ENCODE measurements around the gene GABRD. TPM values are rescaled to one million over a fixed set of nuclear protein-coding genes. Genes with fewer than 3 reads are reported as not detected.

Gene GABRD
- total and polyA plus RNA-seq, 2 of the 13 experiments (the other 11 are each of a cell fraction or from before 2014, with no cell fraction given) = not detected

DNA sequence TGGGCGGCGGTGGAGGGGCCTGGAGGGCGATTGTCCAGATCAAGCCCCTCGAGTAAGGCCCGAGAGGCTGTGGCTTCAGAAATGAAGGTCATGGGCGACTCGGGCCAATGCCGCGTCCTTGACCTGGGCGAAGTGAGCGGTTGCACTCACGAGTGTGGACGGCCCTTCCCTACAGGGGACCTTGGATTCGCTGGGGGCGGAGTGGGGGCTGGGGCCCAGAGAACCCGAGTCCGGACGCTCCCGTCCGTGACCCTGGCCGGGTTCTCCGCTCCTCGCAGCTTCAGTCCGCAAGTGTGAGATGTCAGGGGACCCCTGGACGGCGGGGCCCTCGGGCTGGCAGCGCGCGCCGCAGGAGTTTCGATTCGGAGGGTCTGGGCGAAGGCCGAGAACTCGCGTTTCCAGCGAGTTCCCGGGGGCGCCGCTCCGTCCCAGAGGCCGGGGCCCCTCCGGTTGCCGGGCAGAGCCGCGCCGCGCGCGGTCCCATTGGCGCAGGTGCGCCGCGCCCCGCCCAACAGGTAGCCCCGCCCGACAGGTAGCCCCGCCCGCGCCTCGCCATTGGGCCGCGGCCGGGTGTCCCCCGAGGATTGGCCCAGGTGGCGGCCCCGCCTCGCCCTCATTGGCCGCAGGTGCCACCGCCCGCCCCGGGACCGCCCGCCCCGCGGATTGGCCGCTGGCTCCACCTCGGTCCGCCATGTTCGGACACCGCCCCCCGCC, 30.7 kb downstream of the GABRD start, which contains the start of gene PRKCZ (continued):
- TF ChIP-seq, protein P1, sequence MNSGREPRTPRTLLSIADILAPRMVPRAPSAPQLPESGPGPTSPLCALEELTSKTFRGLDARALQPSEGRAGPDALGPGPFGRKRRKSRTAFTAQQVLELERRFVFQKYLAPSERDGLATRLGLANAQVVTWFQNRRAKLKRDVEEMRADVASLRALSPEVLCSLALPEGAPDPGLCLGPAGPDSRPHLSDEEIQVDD (CRISPR knock-in tag; IDR thresholded peaks at IDR 0.05; ENCODE audit: borderline replicate concordance) = no peak
- TF ChIP-seq ELF4 (CRISPR knock-in tag; IDR thresholded peaks at IDR 0.05; ENCODE audit: borderline replicate concordance) (no peak), ETV5 (CRISPR knock-in tag; IDR thresholded peaks at IDR 0.05; ENCODE audit: borderline replicate concordance) (no peak; the same call in 1 of the 2 replicates), ZNF703 (CRISPR knock-in tag; IDR thresholded peaks at IDR 0.05; ENCODE audit: borderline replicate concordance) (no peak), RNF2 (conservative IDR thresholded peaks at IDR 0.05; ENCODE audit: low read depth) (0 out of 2 replicates have a peak, but pooled peaks have one; percentile 8), DNMT1 (CRISPR knock-in tag; IDR thresholded peaks at IDR 0.05) (no peak), ZNF619 (CRISPR knock-in tag; IDR thresholded peaks at IDR 0.05) (no peak; the same call in 1 of the 2 replicates), SNRNP70 (IDR thresholded peaks at IDR 0.05; ENCODE audit: low read depth, low read length) (no peak), TSC22D2 (CRISPR knock-in tag; IDR thresholded peaks at IDR 0.05; ENCODE audit: borderline replicate concordance) (0 out of 2 replicates have a peak, but pooled peaks have one; percentile 53), ELF1 (CRISPR knock-in tag; IDR thresholded peaks at IDR 0.05) (no peak), ZSCAN22 (CRISPR knock-in tag; IDR thresholded peaks at IDR 0.05) (no peak), NKX3-1 (CRISPR knock-in tag; IDR thresholded peaks at IDR 0.05) (peak; percentile 17; the same call in 1 of the 2 replicates), SAFB2 (CRISPR knock-in tag; IDR thresholded peaks at IDR 0.05; ENCODE audit: borderline replicate concordance, low read depth) (no peak; the same call in 1 of the 2 replicates), THYN1 (CRISPR knock-in tag; IDR thresholded peaks at IDR 0.05; ENCODE audit: borderline replicate concordance, low read depth) (no peak), ZNF546 (CRISPR knock-in tag; conservative IDR thresholded peaks at IDR 0.05) (no peak; the same call in none of the 2 replicates), REPIN1 (CRISPR knock-in tag; IDR thresholded peaks at IDR 0.05; ENCODE audit: borderline replicate concordance, low read depth) (no peak; the same call in 1 of the 2 replicates), SMC3 (IDR thresholded peaks at IDR 0.05; ENCODE audit: low read length) (no peak), BCL6 (CRISPR knock-in tag; IDR thresholded peaks at IDR 0.05) (peak; percentile 73), ASH2L (IDR thresholded peaks at IDR 0.05; ENCODE audit: insufficient read length, low read depth, low read length) (peak; percentile 78)
- TF ChIP-seq, protein P2, sequence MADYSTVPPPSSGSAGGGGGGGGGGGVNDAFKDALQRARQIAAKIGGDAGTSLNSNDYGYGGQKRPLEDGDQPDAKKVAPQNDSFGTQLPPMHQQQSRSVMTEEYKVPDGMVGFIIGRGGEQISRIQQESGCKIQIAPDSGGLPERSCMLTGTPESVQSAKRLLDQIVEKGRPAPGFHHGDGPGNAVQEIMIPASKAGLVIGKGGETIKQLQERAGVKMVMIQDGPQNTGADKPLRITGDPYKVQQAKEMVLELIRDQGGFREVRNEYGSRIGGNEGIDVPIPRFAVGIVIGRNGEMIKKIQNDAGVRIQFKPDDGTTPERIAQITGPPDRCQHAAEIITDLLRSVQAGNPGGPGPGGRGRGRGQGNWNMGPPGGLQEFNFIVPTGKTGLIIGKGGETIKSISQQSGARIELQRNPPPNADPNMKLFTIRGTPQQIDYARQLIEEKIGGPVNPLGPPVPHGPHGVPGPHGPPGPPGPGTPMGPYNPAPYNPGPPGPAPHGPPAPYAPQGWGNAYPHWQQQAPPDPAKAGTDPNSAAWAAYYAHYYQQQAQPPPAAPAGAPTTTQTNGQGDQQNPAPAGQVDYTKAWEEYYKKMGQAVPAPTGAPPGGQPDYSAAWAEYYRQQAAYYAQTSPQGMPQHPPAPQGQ (CRISPR knock-in tag; IDR thresholded peaks at IDR 0.05; ENCODE audit: borderline replicate concordance) = 0 out of 2 replicates have a peak, but pooled peaks have one; percentile 60
- TF ChIP-seq, protein P3, sequence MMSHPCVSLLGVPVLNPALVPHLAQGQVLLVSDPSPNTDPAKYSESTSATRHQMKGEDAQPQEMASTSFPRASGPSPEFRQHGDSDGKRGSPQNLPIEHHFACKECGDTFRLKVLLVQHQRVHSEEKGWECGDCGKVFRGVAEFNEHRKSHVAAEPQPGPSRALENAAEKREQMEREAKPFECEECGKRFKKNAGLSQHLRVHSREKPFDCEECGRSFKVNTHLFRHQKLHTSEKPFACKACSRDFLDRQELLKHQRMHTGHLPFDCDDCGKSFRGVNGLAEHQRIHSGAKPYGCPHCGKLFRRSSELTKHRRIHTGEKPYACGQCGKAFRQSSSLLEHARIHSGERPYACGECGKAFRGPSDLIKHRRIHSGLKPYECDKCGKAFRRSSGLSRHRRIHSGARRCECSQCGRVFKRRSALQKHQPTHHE (CRISPR knock-in tag; IDR thresholded peaks at IDR 0.05; ENCODE audit: borderline replicate concordance) = no peak
- TF ChIP-seq, protein P4, sequence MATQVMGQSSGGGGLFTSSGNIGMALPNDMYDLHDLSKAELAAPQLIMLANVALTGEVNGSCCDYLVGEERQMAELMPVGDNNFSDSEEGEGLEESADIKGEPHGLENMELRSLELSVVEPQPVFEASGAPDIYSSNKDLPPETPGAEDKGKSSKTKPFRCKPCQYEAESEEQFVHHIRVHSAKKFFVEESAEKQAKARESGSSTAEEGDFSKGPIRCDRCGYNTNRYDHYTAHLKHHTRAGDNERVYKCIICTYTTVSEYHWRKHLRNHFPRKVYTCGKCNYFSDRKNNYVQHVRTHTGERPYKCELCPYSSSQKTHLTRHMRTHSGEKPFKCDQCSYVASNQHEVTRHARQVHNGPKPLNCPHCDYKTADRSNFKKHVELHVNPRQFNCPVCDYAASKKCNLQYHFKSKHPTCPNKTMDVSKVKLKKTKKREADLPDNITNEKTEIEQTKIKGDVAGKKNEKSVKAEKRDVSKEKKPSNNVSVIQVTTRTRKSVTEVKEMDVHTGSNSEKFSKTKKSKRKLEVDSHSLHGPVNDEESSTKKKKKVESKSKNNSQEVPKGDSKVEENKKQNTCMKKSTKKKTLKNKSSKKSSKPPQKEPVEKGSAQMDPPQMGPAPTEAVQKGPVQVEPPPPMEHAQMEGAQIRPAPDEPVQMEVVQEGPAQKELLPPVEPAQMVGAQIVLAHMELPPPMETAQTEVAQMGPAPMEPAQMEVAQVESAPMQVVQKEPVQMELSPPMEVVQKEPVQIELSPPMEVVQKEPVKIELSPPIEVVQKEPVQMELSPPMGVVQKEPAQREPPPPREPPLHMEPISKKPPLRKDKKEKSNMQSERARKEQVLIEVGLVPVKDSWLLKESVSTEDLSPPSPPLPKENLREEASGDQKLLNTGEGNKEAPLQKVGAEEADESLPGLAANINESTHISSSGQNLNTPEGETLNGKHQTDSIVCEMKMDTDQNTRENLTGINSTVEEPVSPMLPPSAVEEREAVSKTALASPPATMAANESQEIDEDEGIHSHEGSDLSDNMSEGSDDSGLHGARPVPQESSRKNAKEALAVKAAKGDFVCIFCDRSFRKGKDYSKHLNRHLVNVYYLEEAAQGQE (IDR thresholded peaks at IDR 0.05; ENCODE audit: borderline replicate concordance in 1 of 2, low read depth in 1 of 2, low read length in 2 of 2) = no peak

Measured in HepG2 (cell line).